Measurements from ENCODE around the gene FBXO48.
A peak's percentile ranks its signal among the peaks of the same experiment; 100 is the strongest.

Gene FBXO48

DNA sequence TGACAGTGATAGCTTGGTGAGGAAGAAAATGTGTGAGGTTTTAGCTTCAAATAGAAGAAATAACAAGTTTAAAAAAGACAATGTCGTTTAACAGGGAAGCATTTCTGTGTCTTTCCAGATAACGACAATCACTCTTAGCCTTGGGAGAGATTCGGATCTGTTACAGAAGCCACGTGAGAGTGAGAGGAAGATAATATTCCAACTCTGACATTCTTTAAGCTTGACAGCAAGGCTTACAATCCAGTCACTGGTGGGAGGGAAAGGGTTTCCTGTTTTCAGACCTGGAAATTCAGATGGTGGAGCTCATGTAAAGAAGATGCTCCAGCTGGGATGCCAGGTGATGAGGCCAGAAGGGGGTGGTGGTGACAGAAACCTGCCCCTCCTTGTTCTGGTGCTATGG lies 30.8 kb downstream of the FBXO48 start:
- H3K9me3 Mint-ChIP-seq: peaks cover 0 to 8% of the 10 kb centered on the region in 2 donors
- H3K27me3 Mint-ChIP-seq: no peaks in the 10 kb centered on the region
- no peak overlapping the region for H3K4me3 Mint-ChIP-seq
- peaks cover 0 to 10% of the 10 kb centered on the region in 2 donors for H3K36me3 Mint-ChIP-seq
- ATAC-seq (replicated peaks) (no peak), DNase-seq (no peak)
- peaks cover 39 to 49% of the 10 kb centered on the region in 2 donors for H3K4me1 Mint-ChIP-seq
- no peak overlapping the region for H3K27ac Mint-ChIP-seq

DNA sequence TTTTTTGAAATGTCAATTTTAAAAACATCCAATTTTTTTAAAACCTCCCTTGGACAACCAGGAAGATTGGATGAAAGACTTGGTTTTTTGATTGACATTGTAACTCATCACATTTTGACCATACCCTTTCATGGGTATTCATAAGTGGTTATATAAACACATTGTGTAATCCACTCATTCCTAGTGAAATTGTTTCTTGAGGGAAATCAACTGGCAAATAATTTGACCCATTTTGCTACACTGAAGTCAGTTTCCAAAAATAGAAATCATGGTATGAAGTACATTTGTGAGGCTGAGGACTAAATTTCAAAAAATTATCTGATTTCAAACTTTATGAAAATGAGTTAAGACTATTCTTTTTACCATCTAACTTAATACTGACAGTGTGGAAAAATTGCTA lies 31.5 kb downstream of the FBXO48 start:
- no peak overlapping the region for H3K4me3 Mint-ChIP-seq
- peaks cover 0 to 8% of the 10 kb centered on the region in 2 donors for H3K9me3 Mint-ChIP-seq
- H3K27me3 Mint-ChIP-seq: no peaks in the 10 kb centered on the region
- peaks cover 0 to 10% of the 10 kb centered on the region in 2 donors for H3K36me3 Mint-ChIP-seq
- peaks cover 34 to 44% of the 10 kb centered on the region in 2 donors for H3K4me1 Mint-ChIP-seq
- ATAC-seq (replicated peaks): no peak
- no peak for DNase-seq
- no peak overlapping the region for H3K27ac Mint-ChIP-seq

DNA sequence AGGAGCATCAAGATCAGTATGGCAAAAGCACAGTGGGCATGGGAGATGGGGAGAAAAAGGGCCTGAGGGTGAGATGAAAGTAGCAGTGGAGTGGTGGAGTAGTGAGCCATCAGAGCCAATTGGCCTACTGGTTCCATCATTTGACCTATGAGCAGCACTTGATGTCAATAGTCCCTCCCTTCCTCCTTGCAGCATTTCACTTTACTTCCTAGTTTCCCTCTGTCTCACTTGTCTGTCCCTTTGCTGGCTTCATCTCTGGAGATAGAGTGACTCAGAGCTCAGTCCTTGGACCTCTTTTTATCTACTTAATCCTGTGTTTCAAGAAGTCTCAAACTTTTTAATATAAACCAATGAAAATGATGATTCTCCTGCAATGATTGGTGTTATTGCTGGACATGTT lies 32.1 kb downstream of the FBXO48 start:
- Mint-ChIP-seq H3K36me3 (peaks cover 0 to 10% of the 10 kb centered on the region in 2 donors), H3K4me3 (no peak overlapping the region), H3K9me3 (peaks cover 0 to 8% of the 10 kb centered on the region in 2 donors), H3K27ac (no peak overlapping the region), H3K27me3 (no peaks in the 10 kb centered on the region), H3K4me1 (peaks cover 28 to 41% of the 10 kb centered on the region in 2 donors)
- ATAC-seq (replicated peaks) (peak; percentile 33 to 34), DNase-seq (no peak)

DNA sequence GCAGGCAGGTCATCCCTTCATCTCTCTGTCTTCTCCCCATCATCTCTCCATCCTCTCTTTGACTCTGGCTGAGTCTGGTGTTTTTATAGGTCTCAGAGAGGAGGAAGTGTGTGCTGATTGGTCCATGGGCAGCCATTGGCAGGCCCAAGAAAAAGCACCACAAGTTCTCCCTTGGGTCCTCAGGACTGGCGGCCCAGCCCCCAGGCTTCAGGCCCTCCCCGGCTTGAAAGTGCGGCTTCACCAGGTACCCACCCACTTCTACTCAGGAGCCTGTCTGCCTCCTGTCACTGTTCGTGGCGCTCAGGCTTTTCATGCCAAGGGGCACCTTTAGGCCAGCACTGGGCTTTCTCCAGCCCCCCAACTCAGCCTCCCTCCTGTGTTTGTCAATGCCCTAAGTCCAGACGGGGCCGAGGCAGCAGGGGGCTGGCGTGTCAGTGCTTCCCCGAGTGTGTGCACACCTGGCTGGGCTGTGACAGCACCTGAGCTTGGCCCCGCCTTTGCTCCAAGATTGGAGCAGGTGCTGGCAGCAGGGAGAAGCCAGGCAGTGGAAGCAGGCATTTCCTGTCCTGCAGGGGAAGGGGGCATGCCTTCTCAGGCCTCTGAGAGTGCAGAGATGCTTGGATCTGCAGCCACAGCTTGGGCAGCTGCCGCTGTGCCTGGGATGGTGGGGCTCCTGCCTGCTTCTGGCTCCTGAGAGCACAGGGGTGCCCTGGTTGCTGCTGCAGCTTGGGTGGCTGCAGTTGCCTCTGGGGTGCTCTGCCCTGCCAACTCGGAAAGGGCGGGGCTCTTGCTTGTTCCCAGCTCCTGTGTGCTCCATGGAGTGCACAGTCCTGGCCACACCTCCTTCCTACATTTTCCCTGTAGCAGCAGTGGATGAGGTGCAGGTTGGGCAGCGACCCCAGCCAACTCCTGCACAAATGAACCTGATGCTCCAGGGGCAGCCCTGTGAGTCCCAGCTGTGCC lies 34.1 kb downstream of the FBXO48 start:
- Mint-ChIP-seq H3K27me3 (no peaks in the 10 kb centered on the region), H3K4me3 (no peak overlapping the region), H3K36me3 (peaks cover 0 to 4% of the 10 kb centered on the region in 2 donors), H3K27ac (no peak overlapping the region), H3K9me3 (peaks cover 0 to 6% of the 10 kb centered on the region in 2 donors), H3K4me1 (peaks cover 22 to 36% of the 10 kb centered on the region in 2 donors)
- ATAC-seq (replicated peaks) (no peak), DNase-seq (no peak)

DNA sequence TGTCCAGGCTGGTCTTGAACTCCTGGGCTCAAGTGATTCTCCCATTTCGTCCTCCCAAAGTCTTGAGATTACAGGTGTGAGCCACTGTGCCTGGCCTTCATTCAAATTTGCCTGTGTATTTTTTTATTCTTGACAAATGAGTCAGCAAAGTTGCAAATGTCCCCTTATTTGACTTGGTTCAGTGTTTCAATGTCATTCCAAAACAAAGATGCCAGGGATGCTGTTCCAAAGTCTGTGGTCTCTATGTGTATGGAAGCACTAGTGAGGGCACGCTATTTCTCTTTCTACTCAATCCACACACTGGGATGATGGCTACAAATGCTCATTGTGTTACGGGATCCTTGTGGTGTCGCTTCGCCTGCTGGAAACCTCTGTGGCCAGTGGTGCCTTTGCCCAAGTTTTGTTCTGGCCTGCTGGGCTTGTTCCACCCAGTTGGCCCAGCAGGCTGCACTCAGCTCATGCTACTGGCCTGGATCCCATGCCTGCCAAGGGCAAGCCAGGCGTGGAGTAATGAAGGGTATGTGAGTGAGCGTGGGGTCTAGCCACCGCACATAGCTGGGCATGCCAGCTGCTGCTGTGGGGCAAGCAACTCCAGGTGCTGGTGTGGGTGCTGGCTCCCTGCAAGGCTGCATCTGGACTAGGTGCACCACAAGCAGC lies 35.6 kb downstream of the FBXO48 start:
- peaks cover 0 to 4% of the 10 kb centered on the region in 2 donors for H3K36me3 Mint-ChIP-seq
- peaks cover 23 to 42% of the 10 kb centered on the region in 2 donors for H3K4me1 Mint-ChIP-seq
- H3K27ac Mint-ChIP-seq: no peak overlapping the region
- ATAC-seq (replicated peaks) (no peak), DNase-seq (no peak)
- no peak overlapping the region for H3K4me3 Mint-ChIP-seq
- peaks cover 0 to 6% of the 10 kb centered on the region in 2 donors for H3K9me3 Mint-ChIP-seq
- H3K27me3 Mint-ChIP-seq: no peaks in the 10 kb centered on the region

DNA sequence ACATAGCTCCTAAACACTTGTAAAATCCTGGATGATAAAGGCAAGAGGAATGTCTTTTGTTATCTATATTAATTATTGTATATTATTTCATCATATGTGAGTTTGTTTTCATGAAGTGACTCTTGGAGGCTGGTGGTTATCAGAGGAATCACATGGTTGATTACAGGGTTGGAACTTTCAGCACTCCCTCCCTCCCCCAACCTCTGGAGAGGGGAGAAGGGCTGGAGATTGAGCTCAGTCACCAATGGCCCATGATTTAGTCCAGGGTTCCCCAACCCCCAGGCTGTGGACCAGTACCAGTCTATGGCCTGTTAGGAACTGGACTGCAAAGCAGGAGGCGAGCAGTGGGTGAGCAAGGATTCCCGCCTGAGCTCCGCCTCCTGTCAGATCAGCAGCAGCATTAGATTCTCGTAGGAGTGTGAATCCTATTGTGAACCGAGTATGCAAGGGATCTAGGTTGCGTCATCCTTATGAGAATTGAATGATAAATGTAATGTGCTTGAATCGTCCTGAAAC lies 37.7 kb downstream of the FBXO48 start:
- Mint-ChIP-seq H3K27ac (no peak overlapping the region), H3K9me3 (peaks cover 0 to 2% of the 10 kb centered on the region in 2 donors)
- ATAC-seq (replicated peaks): no peak

DNA sequence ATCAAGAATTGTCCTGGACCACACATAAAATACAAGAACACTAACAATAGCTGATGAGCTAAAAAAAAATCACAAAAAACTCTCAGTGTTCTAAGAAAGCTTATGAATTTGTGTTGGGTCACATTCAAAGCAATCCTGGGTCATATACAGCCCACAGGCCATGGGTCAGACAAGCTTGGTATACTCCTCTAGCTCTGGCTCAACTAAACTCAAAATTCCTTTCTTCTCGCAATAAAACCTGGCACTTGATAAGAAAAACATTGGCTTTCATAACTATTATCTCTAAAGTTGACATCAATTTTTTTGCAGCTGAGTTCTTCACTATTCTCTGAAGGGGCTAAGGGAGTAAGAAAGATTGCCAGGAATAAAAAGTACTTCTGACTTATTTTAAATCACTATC lies 38.3 kb downstream of the FBXO48 start:
- Mint-ChIP-seq H3K4me3 (no peak overlapping the region), H3K9me3 (peaks cover 0 to 2% of the 10 kb centered on the region in 2 donors), H3K36me3 (peaks cover 0 to 4% of the 10 kb centered on the region in 2 donors), H3K27ac (no peak overlapping the region), H3K4me1 (peaks cover 15 to 27% of the 10 kb centered on the region in 2 donors), H3K27me3 (no peaks in the 10 kb centered on the region)
- ATAC-seq (replicated peaks) (no peak), DNase-seq (no peak)

More for the DNA sequence above, 37.7 kb downstream of the FBXO48 start:
- Mint-ChIP-seq H3K4me3 (no peak overlapping the region), H3K27me3 (no peaks in the 10 kb centered on the region), H3K4me1 (peaks cover 15 to 27% of the 10 kb centered on the region in 2 donors), H3K36me3 (peaks cover 0 to 4% of the 10 kb centered on the region in 2 donors)
- no peak for DNase-seq

DNA sequence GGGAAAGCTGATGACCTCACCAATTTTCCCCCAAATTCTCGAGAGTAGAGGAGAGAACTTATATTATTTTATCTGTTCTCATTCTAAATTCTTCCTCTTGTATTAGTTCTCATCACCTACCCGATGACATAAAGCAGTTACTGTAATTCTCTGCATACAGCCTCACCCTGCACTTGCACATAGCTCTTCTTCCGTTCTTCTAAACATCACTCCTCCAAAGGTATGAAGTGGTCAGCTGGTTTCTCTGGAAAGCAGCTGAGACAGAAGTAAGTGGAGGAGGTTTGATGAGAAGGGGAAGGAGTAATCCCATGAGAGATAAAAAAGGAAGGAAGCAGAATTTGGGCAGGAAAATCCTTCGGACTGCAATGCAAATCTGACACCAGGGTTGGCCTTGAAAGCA lies 39.0 kb downstream of the FBXO48 start:
- peaks cover 0 to 4% of the 10 kb centered on the region in 2 donors for H3K36me3 Mint-ChIP-seq
- H3K4me1 Mint-ChIP-seq: peaks cover 15 to 27% of the 10 kb centered on the region in 2 donors
- peaks cover 0 to 2% of the 10 kb centered on the region in 2 donors for H3K9me3 Mint-ChIP-seq
- H3K4me3 Mint-ChIP-seq: no peak overlapping the region
- ATAC-seq (replicated peaks) (no peak), DNase-seq (no peak)
- H3K27me3 Mint-ChIP-seq: no peaks in the 10 kb centered on the region
- H3K27ac Mint-ChIP-seq: no peak overlapping the region

DNA sequence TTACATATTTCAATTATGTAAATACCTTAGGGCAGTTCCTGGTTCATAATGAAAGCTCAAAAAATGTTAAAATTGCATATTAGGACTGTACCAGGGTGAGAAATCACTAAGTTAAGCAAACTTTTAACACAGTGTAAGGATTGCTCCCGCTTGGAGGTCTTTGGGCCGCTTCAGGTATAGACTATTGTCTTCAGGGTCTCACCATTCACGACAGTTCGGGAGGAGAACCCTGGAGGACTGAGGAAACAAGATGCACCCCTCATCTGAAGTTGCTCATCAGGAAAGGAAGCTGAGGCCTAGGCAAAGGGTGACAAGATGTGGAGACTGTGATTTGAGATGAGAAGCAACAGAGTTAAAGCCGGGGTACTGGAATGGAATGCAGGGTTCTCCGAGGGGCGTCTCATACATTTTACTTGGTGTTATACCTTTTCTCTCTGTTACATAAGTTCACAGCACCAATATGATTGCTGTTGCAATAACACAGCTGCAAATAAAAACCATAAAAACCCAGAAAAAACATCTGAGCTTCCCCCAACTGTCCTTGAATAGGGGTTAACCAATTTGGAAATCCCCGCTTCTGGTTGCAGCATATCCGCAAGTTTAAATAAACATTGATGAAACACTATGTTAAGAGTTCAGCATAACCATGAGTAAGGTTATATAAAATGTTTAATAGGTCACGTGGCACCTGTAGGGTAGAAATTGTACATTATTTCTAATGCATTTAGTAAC lies 40.1 kb downstream of the FBXO48 start:
- ATAC-seq (replicated peaks) (peak in 1 of 2 donors; percentile 6), DNase-seq (no peak)
- no peaks in the 10 kb centered on the region for H3K27me3 Mint-ChIP-seq
- peaks cover 13 to 28% of the 10 kb centered on the region in 2 donors for H3K4me1 Mint-ChIP-seq
- H3K27ac Mint-ChIP-seq: peak overlapping the region; percentile 25
- H3K9me3 Mint-ChIP-seq: no peaks in the 10 kb centered on the region
- H3K36me3 Mint-ChIP-seq: no peaks in the 10 kb centered on the region
- no peak overlapping the region for H3K4me3 Mint-ChIP-seq

DNA sequence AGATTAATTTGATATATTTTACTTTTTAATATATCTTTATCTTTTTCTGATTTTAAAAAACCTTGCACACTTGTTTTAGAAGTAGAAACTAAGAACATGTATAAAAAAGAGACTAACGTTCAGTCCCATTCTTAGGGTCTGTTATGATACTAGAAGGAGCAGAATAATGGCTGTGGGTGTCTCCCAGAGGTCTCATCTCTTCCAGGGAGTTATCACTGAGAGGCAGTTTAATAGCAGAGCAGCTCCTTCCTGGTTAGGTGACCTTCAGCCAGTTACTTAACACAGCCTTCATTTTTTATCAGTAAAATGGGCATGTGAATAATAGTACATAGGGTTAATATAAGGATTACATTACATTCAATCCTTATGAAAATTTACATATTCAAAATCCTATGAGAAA lies 40.6 kb downstream of the FBXO48 start:
- Mint-ChIP-seq H3K9me3 (no peaks in the 10 kb centered on the region), H3K27me3 (no peaks in the 10 kb centered on the region), H3K4me3 (no peak overlapping the region), H3K36me3 (no peaks in the 10 kb centered on the region), H3K4me1 (peaks cover 19 to 33% of the 10 kb centered on the region in 2 donors), H3K27ac (no peak overlapping the region)
- ATAC-seq (replicated peaks): no peak
- DNase-seq: no peak

DNA sequence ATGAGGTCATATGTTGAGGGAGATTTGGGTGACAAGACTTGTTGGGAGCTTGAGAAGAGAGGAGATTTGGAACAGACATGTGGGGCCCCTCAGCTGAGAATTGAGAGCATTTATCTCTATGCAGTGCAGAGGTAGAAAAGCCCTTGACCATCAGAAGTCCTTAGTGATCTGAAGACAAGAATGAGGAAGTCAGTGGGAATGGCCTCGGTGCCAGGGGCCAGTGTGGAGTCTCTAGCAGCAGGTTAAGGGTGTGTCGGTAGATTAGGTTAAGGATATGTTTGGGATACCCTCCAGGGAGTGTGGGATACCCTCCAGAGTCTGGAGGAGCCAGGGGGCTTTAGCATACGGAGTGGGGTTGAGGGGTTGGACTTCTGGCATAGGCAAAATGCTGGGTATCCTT lies 41.6 kb downstream of the FBXO48 start:
- Mint-ChIP-seq H3K36me3 (no peaks in the 10 kb centered on the region), H3K27me3 (no peaks in the 10 kb centered on the region), H3K4me3 (no peak overlapping the region), H3K27ac (no peak overlapping the region), H3K9me3 (no peaks in the 10 kb centered on the region), H3K4me1 (peaks cover 24 to 43% of the 10 kb centered on the region in 2 donors)
- no peak for DNase-seq
- no peak for ATAC-seq (replicated peaks)

DNA sequence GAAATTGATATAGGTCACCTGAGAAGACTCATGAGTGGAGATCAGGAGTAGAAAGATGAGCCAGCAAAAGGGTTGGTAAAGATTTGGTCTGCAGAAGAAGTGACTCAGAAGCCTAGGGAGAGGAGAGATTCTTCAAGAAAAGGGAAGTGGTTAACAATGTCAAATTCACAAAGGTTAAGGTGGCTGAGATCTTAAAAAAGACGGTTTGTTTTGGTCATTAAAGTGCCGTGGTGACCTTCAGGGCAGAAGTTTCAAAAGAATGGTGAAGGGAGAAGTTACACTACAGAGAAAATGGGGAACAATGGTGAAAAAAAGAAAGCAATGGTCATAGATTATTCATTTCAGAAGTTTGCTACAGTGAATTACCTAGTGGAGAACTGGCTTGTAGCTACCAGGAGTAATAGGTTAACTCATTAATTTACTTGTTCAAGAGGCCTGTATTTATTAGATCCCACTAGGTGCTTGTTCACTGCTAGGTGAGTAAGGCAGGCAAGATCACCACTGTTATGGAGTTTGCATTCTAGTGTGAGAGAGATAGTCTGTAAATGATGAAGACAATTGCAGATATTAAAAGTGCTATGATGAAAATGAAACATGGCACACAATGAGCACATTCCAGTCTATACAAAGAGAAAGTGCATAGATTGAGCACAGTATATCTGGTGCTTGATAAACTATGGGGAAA lies 43.0 kb downstream of the FBXO48 start:
- DNase-seq (peak; percentile 63), ATAC-seq (replicated peaks) (peak; percentile 91 to 93)
- H3K4me1 Mint-ChIP-seq: peaks cover 32 to 48% of the 10 kb centered on the region in 2 donors
- no peaks in the 10 kb centered on the region for H3K27me3 Mint-ChIP-seq
- no peaks in the 10 kb centered on the region for H3K9me3 Mint-ChIP-seq
- H3K27ac Mint-ChIP-seq: no peak overlapping the region
- H3K4me3 Mint-ChIP-seq: no peak overlapping the region
- H3K36me3 Mint-ChIP-seq: no peaks in the 10 kb centered on the region

DNA sequence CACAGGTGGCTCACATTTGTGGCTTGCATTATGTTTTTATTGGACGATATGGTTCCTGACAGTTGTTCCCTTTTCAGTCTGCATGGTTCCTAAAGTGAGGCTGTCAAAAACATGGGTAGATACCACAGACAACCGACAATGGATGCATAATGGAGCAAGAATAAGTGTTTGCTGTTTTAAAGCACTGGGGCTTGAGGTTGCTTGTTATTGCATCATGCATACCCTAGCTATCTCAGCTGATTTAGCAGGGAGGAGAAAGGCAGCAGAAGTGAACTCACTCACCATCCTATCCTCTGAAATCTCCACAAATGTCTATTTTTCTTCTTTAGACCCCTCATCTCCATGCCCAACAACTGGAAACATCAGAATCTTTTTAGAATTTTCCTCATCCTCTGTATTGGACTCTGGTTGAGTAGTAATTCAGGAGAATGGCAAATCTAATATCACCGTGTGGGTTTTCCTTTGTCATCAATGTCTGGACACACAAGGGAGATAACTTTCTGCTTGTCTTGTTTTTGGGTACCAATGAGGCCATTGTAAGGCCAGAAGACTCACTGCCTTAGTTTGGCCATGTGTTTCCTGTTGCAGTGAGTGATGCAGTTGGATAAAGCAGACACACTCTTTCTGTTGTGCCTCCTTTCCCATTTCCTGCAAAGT lies 46.7 kb downstream of the FBXO48 start:
- Mint-ChIP-seq H3K4me3 (no peak overlapping the region), H3K27me3 (no peaks in the 10 kb centered on the region), H3K27ac (no peak overlapping the region), H3K36me3 (peaks cover 0 to 4% of the 10 kb centered on the region in 2 donors), H3K4me1 (peaks cover 48 to 62% of the 10 kb centered on the region in 2 donors), H3K9me3 (peaks cover 3% of the 10 kb centered on the region in 2 donors)
- no peak for DNase-seq
- no peak for ATAC-seq (replicated peaks)

Data from stimulated activated naive B cell treated with anti-CD40 and anti-IgM and Interleukin-4, amounts not matched to agents 10 μg/mL and 1 μg/mL and 100 μg/mL, for 72 hours (primary cell).